Measurements from ENCODE around the gene CDK18.

The CDK18 gene

DNA sequence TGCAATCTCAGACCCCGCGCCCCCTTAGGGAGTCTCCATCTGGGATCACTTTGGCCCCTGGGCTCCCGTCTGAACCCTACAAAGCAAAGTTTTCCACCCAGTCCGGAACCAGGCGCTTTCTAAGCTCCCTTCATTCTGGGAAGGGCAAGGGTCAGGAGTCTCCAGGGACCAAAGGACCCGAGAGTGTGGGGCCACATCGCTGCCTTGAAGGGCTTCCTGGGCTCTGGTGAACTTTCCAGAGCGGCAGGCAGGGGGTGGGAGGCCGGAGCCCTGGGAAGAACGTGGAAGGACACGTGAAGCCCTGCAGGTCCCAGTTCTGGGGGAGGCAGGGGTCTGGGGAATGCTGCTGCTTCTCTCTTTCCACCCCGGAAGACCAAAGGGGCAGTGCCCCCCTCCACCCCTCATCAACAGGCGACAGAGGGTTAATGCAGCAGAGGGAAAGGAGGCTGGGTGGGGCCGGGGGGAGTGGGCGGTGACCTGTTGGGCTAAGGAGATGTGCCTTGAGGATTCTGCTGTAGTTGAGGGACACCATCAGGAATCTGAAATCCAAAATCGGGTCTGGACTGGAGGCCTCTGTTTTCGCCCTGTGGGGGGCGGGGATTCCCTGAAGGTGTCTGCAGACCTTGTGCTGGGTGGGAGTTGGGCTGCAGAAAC lies 734 bp downstream of the CDK18 start:
- no peak for DNase-seq (ENCODE audit: low read depth, low spot score)

DNA sequence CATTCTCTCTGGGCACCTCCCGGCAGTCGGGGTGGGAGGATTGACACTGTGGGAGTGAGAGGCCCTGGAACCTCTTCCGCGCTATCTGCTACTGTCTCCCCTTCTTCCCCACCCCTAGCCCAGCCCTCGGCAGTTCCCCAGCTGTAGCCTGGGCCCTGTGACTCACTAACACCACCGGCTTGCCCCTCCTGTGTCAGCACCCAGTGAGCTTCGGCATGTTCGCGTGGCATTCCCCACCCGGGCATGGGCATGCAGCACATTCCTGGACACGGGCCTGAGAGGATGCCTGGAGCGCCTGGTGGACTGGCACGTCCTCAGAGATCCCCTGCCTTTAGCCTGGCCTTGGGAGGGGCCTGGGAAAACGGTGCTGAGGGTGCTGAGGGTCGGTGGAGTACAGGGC lies 1.3 kb downstream of the CDK18 start:
- DNase-seq (ENCODE audit: low read depth, low spot score), result no peak

DNA sequence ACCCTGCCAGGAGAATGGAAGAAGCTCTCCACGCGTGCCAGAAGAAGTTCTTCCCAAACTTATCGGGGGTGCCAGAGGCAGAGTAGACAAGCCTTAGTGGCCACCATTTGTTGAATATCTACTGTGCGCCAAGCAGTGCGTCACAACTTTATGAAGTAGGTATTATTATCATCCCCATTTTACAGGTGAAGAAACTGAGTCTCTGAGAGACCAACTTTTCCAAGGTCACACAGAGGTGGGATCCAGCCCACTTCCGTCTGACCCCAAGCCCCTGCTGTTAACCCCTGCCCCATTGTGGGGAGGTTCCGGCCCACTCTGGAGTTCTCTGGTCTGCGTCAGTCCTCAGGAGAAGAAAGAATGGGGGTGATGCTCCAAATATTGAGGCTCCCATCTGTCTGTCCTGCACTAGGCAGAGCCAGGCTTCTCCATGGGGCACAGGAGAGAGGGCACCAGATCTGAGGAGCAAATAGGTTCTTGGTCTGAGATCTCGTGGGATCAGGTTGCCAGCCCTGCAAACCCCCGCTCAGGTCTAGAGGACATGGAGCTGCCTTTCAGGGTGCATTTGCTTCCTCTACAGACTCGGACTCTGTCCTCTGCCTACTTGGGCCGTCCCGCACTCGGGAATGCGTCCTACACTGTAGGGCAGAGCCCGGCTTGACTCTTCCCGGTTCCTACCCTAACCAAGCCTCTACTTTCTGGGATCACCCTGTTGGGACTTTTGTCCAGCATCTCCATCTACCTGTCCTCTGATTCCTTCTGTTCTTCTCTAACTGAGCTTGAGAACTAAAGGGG lies 2.1 kb downstream of the CDK18 start:
- DNase-seq (ENCODE audit: low read depth, low spot score), result no peak

DNA sequence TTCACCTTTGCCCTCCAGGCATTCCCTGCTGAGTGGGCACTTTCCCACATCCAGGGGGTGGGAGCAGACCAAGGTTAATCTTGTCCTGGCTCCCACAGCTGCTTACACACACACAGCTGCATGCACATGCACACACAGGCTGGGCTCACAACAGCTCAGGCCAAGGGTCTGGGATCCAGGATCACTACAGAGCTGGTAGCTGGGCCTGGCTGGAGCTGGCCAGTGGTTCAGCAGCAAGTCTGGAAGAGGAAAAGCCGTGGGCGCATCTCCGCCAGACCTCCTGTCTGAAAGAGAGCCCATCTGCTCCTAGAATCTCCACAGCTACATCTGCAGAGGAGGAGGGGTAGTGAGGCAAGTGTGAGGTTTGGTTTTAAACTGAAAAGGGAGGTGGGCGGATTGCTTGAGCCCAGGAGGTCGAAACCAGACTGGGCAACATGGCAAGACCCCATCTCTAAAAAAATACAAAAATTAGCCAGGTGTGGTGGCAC lies 3.8 kb downstream of the CDK18 start:
- no peak for DNase-seq (ENCODE audit: low read depth, low spot score)

DNA sequence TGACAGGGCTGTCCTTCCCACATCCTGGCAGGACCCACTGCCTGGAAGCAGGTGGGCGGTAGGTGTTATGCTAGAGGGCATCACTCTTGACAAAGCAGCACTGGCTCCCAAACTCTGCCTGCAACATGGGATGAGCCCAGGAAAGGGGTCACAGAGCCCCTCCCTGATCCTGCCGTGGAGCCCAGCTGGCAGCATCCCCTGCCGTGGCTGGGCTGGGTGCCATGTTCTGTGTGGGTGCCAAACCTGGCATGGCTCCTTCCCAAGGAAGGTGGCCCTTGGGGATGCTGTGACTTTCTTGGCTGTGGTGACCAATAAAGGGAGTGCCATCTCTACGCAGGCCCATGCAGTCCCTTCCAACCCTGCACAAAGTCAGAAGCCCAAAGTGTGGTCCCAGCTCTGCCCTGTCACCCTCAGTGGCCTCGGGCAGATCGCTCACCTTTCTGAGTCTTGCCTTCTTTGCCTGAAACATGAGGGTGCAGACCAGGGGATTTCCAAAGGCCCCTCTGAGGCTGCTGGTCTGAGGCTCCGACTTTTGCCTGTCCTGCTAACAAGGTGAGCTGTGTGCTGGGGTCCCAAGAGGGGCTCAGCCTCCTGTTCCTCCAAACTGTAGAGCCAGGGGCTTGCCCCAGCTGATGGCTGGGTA lies 6.0 kb downstream of the CDK18 start:
- no peak for DNase-seq (ENCODE audit: low read depth, low spot score)

DNA sequence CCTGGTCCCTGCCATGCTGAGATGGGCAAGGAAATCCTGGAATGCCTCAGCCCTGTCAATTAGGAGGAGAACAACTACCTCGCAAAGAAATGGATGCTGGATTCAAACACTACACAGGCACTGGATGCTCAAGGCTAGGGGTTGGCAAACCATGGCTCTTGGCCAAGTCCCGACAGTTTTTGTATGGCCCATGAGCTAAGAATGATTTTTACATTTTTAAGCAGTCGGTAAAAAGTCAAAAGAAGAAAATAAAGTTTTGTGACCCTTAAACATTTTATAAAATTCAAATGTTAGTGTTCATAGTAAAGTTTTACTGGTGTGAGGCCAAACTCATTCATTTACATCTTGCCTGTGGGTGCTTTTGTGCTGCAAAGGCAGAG lies 6.5 kb downstream of the CDK18 start:
- no peak for DNase-seq (ENCODE audit: low read depth, low spot score)

DNA sequence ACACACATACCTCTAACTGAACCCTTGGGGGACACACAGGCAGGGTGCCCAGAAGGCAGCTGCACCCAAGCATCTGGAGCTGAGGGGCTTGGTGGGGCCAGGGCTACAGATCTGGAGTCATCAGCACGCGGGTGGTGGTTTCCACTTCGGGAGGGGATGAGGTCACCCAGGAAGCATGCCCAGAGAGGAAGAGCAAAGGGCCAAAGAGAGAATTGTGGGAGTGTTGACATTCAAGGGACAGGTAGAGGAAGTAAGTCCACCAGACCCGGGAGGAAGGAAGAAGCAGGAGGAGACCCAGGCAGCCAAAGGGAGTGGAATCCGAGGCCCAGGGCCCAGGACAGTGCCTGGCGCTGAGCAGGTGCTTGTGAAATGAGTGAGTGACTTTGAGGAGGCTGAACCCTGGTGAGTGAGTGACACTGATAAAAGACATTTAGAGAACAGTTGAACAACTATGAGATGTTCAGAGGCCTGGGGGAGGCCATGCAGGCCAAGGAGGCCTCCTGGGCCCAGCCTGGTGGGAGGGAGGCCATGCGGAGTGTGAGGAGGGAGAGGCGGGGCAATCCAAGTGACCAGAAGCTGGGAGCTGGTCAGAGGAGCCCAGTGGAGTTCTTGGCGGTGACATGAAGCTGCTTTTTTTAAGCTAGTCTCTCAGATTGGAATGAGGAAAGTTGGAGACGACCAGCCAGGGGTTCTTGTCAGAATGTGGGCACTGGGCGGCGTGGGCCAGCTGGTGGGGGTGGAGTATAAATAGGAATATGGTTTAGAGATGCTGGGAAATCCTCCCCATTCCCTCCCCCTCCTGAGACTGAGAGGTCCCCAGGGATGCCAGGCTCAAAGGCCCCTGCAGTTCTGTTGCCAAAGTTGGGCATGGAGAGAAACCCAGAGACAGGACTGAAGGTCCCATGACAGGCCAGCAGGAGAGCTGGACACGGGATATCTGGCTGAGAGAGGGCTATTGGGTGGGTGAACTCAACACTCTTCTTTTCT lies 7.9 kb downstream of the CDK18 start:
- DNase-seq (ENCODE audit: low read depth, low spot score), result no peak

DNA sequence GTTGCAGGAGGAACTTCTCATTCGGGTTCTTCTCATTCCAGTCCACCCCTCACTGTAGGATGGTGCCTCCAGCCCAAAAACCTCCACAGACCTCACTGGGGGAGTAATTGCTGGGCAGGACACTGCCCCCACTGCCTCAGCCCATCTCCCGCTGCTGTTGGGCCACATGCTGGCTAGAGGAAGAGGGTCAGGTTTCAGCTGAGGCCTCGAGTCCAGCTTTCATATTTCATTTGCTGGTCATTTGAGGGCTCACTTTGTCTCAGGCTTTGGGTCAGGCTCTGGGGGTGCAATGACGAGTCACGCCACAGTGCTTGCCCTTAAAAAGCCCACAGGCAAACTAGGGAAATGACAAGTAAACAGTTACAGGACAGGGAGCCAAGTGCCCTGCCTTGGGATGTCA lies 9.3 kb downstream of the CDK18 start:
- no peak for DNase-seq (ENCODE audit: low read depth, low spot score)

DNA sequence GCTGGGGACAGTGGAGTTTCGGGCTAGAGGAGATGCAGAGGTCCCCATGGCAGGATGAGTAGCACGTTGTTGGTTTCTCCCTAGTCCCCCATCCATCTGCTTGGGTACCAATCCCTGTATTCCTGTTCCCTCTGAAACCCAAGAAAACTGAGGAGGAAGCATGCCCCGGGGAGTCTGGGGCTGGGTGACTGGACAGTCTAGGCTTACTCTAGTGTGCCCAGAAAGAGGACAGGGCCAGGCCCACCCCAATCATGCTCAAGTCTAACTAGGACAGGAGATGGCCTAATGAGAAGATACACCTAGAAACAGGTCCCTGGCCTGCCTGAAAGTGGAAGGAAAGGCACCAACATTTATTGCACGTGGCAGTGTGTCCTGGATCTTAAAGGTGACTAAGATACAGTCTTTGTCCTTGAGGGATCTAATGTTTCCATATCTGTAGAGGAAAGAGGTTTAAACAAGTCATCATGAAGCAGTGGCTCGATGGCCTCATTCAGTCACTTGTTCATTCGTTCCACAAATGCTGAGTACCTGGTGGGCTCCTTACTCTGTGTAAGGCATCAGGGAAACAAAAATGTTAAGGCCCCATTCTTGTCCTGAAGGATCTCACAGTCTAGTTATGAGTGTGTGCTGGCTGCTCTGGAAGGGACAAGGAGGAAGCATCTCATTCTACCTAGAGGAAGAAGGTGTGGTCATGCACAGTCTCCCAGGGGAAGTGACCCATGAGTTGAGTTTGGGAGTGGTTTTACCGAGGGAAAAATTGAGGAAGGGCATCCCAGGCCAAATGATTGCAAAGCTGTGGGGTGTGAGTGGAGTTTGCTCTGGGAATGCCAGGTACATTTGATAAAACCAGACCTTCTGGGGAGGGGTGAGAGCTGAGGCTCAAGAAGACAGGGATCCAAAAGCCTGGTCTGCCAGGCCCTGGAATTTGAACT lies 10.0 kb downstream of the CDK18 start:
- DNase-seq (ENCODE audit: low read depth, low spot score), result no peak

DNA sequence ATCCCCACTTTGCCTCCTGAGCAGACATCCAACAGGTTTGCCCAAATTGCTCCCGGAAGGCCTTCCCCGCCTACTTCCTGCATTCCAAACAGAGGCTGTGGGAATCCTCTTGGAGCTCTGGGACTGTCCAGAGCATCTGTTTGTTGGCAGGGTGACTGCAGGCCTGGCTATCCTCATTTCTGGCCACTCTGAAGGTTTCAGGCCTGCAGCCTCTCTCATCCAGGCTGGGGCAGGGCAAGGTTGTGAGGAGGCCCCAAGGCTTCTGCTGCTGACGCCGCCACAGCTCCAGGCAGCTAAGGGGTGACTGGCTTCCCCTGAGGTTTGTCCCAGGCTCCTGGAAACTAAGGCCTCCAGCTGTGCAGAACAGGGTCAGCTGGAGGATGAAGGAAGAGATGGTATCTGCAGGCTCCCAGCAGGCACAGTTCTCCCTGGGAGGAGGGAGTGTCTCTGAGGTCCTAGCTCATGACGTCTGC lies 11.3 kb downstream of the CDK18 start:
- DNase-seq (ENCODE audit: low read depth, low spot score), result no peak

DNA sequence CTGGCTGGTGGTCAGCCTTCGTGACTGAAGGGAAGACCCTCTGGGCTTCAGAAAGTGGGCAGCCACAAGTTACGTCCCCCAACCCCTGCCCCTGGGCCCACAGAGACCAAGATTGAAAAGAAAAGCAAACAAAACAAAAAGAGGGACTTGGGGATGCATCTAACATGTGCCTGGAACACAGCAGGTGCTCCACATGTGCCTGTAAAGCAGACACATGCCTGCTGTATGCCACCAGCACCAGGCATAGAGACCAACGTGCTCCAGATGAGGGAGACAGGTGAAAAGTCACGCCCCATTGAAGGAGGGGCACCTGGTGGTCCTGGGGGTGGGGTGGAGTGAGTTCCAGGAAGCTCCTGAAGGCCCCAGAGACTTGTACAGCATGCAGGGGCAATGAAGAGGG lies 11.9 kb downstream of the CDK18 start:
- no peak for DNase-seq (ENCODE audit: low read depth, low spot score)

DNA sequence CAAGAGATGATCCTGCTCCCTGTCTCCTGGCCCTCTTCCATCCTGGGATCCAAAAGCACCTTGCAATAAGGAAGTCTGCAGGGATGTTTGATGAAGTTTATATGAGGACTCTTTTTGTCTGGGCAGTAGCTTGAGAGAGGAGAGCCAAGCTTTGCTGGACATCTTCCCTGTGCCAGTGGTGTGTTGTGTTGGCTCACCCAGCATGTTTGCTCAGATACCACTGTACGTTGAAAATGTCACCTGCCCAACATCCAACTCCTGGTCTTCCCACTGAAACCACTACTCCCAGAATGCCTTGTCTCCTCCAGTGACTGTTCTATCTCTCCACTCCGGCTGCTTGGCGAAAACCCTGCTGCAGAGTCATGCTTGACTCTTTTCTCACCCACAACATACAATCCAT lies 12.8 kb downstream of the CDK18 start:
- DNase-seq (ENCODE audit: low read depth, low spot score), result no peak

DNA sequence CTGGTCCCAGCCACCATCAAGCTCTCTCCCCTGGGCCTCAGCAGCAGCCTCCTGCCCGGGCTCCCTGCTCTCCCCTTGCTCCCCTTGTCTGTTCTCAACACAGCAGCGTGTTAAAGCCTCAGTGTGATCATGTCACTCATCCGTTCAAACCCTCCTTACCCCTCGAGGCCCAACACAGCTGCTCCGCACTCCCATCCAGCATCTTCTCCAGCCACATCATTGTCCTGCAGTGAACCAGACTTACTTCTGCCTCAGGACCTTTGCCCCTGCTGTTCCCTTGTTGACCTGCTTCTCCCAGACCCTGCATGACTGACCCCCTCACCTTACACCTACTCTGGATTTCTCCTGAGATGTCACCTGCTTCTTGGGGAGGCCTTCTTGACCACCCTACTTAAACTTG lies 13.3 kb downstream of the CDK18 start:
- no peak for DNase-seq (ENCODE audit: low read depth, low spot score)

DNA sequence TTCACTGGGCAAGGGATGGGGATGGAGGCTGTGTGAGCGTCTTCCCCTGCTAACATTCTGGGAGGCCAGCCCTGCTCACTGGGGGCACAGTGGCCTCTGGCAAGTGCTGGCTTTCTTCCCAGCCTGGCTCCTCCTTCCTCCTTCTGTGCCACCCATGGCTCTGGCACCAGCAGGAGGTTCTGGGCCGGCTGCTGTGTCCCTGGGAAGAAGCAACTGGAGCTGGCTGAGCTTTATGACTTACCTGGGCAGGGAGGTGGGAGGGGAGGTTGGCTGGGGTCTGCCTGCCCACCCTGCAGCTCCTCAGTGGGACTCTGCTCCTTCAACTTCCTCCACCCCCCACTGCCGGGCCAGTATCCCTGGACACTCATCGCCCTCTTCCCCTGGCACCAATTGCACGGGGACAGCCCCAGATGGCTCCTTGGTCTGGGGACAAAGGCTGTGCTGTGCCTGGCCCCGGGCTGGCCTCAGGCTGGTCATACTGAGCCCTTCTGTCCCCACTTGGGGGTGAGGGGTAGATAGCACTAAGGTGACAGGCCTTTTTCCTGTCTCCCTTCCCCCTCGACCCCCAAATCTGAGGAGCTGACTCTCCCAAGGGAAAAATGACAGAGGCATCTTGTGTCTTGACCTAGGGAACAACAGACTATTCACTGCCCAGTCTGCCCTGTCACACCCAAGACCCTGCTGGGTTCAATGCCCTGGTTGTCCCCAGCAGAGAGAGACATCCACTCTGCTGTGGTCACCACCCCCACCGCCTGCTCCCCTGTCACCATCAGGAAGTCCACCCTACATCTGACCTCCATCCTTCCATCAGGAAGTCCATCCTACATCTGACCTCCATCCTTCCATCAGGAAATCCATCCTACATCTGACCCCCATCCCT lies 14.4 kb downstream of the CDK18 start:
- no peak for DNase-seq (ENCODE audit: low read depth, low spot score)

DNA sequence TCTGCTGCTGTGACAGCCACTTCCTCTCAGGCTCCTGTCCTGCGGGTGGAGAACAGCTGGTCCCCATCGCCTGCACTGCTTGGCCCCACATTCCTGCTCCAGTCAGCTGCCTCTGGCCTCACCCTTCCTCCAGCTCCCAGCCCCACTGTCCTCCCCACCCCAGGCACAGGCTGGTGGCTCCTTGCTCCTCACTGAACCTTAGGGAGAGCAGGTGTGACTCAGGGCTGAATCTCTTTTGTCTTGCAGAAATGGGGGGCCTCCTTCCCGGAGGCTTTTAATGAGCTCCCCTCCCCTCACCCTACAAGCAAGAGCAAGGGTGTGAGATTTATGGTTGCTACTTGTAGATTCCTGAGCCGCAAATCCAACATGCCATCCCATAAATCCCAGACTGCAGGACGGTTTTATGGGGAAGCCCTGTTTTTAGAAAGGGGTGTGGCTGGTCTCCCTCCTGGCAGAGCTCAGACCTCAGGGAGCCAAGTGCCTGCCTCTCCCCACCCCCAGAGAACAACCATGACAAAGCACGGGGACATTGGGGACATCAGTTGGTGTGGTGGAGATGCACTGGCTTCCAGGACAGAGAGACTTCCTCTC lies 15.2 kb downstream of the CDK18 start:
- DNase-seq (ENCODE audit: low read depth, low spot score), result no peak

DNA sequence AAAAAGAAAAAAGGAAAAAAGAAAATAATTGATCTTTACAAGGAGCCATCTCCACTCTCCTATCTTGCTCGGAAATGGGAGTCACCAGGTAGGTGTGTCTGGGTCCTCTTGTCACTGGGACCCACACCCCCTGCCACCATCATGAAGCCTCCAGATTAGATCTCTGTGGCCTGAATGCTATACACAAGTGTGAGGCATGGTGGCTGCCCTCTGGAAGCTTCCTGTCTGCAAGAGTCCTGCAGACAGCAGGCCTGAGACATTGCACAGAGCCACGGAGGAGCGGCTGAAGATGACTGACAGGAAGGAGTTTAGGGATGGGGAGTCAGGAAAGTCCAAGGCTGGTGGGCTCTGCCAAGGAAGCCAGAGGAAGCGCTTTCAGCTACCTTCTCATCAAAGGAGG lies 16.2 kb downstream of the CDK18 start:
- no peak for DNase-seq (ENCODE audit: low read depth, low spot score)

DNA sequence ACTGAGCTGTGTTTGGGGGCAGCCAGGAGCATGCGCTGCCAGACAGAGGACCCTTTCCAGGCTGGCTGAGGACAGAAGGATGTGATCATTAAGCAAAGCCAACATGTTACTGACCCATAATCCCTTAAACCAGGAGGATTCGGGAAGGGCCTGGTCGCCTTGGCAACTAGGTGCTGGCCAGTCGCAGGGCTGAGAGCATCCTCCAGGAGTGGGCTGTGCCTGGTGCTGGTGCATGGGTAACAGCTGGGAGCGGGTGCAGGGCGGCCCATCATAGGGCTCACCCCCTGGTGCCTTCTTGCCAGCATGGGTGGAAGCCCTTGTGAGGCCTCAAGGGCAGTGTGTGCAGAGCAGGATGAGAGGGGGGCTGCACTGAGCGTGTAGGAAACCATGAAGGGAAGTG lies 17.2 kb downstream of the CDK18 start:
- no peak for DNase-seq (ENCODE audit: low read depth, low spot score)

DNA sequence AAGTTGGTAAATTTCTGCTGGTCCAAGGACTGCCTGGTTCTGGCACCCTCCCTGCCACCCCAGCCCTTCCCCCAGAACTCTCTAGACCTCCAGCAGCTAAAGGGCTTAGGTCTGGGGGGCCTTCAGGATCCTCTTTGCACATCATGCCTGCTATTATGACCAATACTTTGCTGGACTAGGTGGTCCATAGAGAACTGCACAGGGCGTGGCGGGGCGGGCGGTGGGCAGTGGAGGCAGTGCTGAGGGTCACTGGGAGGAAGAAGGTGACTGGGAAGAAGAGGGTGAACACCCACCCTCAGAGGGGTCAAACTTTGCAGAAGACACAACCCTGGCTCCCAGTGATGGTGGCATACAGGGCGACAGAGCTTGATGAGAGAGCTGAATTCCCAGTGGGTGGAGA lies 18.2 kb downstream of the CDK18 start:
- no peak for DNase-seq (ENCODE audit: low read depth, low spot score)

DNA sequence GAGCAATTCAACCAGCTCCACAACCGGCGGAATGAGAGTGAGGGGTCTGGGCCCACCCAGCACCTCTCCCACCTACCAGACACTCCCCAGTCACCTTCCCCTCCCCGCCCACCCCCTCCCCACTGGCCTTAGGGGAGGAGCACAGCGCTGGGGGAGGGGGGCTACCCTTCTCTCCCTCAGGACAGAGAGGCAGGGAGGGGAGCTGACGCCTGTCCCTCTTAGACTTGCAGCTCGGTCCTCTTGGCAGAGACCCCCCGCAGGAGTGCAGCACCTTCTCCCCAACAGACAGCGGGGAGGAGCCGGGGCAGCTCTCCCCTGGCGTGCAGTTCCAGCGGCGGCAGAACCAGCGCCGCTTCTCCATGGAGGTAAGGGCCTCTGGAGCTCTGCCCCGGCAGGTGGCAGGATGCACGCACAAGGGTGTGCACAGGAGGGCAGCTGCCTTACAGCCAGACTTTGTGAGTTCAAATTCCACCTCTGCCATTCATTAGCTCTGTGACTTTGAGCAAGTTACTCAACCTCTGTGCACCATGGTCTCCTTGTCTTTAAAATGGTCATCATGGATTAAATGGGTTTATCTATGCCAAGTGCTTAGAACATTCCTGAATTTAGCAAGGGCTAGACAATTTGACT lies 18.9 kb downstream of the CDK18 start:
- DNase-seq (ENCODE audit: low read depth, low spot score), result no peak

Data from activated naive CD8-positive, alpha-beta T cell treated with anti-CD3 and anti-CD28 coated beads, Interleukin-2, amount 50 U/mL, for 16 hours (primary cell).